Mucosa of descending colon (tissue), 3 donors: Measurements from ENCODE around the gene FER1L5. TPM values are rescaled to one million over a fixed set of nuclear protein-coding genes. Genes with fewer than 3 reads are reported as not detected.
"Not testable (repeated sequence)": the region's sequence is repeated elsewhere in the genome, so short reads cannot be mapped to it uniquely, and the experiment has no call there.

Experiments
- ATAC-seq: fragments of 200-7000 bp; cut with Tn5 transposase; one replicate; pipeline ENCODE4 v1.9.1; 2020; ENCODE audit warnings: mild to moderate bottlenecking, moderate library complexity
- DNase-seq, 3 donors: peaks; one replicate each; pipeline ENCODE4 v3.0.0-alpha.2; 2020
- H3K36me3 ChIP-seq: fragments of 200-600 bp; one replicate; pipeline ENCODE4 v1.8.0; 2021; ENCODE audit warnings: low read depth, mild to moderate bottlenecking
- H3K4me1 ChIP-seq: fragments of 200-600 bp; one replicate; pipeline ENCODE4 v1.8.0; 2021; ENCODE audit warnings: low read depth, mild to moderate bottlenecking
- H3K4me3 ChIP-seq: fragments of 200-600 bp; one replicate; pipeline ENCODE4 v1.8.0; 2021; ENCODE audit warnings: mild to moderate bottlenecking
- H3K9me3 ChIP-seq: fragments of 200-600 bp; one replicate; pipeline ENCODE4 v1.8.0; 2021; ENCODE audit warnings: mild to moderate bottlenecking
- intact Hi-C, 2 donors: fragments of 100-400 bp; cut with DNase I in 1 of 2; cut with micrococcal nuclease in 1 of 2; formaldehyde crosslinking; loops; one replicate each; pipeline versions ENCODE4 v1.11.0 to v1.11.1; 2022; cut with DNase I, micrococcal nuclease
- total RNA-seq, 3 donors: library from RNA; stranded (reverse); fragmentation: NEBNext Ultra II Directional in 2 of 3; extraction: Animal tissue kit (Norgen Biotek cat#: 25700) in 2 of 3; gene quantifications; one replicate each; pipeline versions ENCODE4 v1.2.1 to v1.2.4, GENCODE V29; 2021 to 2023
- TF ChIP-seq, protein P1 (sequence below): fragments of 200-600 bp; IDR thresholded peaks from one replicate; pipeline ENCODE4 v1.8.0; 2022; ENCODE audit warnings: antibody characterized with exemption, mild to moderate bottlenecking
- donor health status: DM: no; HTN: no; CAD: no; lungs with moderate emphysema.
- donor health status: DM: no; HTN: no; CAD: no.
- donor health status: DM: no; HTN: yes; CAD: no.

The FER1L5 gene
- total RNA-seq, 3 donors from 2014 or later: 0.09 TPM; not detected in 2

- ATAC-seq: no peak
- no peaks in the 10 kb centered on the region for H3K36me3 ChIP-seq
- H3K4me1 ChIP-seq: no peaks in the 10 kb centered on the region
- no peak overlapping the region for H3K4me3 ChIP-seq
- H3K9me3 ChIP-seq: no peaks in the 10 kb centered on the region
- intact Hi-C loops: no loop called here
- DNase-seq: no peak
- TF ChIP-seq, protein P1, sequence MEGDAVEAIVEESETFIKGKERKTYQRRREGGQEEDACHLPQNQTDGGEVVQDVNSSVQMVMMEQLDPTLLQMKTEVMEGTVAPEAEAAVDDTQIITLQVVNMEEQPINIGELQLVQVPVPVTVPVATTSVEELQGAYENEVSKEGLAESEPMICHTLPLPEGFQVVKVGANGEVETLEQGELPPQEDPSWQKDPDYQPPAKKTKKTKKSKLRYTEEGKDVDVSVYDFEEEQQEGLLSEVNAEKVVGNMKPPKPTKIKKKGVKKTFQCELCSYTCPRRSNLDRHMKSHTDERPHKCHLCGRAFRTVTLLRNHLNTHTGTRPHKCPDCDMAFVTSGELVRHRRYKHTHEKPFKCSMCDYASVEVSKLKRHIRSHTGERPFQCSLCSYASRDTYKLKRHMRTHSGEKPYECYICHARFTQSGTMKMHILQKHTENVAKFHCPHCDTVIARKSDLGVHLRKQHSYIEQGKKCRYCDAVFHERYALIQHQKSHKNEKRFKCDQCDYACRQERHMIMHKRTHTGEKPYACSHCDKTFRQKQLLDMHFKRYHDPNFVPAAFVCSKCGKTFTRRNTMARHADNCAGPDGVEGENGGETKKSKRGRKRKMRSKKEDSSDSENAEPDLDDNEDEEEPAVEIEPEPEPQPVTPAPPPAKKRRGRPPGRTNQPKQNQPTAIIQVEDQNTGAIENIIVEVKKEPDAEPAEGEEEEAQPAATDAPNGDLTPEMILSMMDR: no peak
These were observed 9.2 kb downstream of the FER1L5 start for GRCh38 chr2:96651793-96652192.

- intact Hi-C loops, H3K9me3 ChIP-seq, H3K4me3 ChIP-seq, ATAC-seq, H3K4me1 ChIP-seq, DNase-seq, H3K36me3 ChIP-seq: not testable (repeated sequence)
These were observed 12.2 kb downstream of the FER1L5 start for GRCh38 chr2:96654791-96655190.

DNA sequence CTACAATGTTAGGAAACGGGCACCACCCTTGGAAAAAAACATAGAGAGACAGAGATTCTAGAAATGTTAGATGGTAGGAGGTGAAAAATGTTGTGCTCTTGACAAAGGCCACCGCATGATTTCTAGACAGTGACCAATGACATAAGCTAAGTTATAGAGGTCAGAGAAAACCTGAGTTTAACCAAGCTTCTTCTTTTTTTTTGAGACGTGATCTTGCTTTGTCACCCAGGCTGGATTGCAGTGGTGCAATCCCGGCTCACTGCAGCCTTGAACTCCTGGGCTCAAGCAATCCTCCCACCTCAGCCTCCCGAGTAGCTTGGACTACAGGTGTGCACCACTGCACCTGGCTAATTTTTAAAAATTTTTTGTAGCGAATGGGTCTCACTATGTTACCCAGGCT lies 13.0 kb downstream of the FER1L5 start:
- Histone ChIP-seq H3K9me3 (no peaks in the 10 kb centered on the region), H3K36me3 (no peaks in the 10 kb centered on the region), H3K4me1 (no peaks in the 10 kb centered on the region), H3K4me3 (no peak overlapping the region)
- TF ChIP-seq, protein P1: no peak
- DNase-seq: no peak
- no peak for ATAC-seq
- intact Hi-C loops: no loop called here

- no peak overlapping the region for H3K4me3 ChIP-seq
- no peaks in the 10 kb centered on the region for H3K9me3 ChIP-seq
- TF ChIP-seq, protein P1: no peak
- H3K36me3 ChIP-seq: no peaks in the 10 kb centered on the region
- DNase-seq: no peak
- no peaks in the 10 kb centered on the region for H3K4me1 ChIP-seq
- intact Hi-C loops: no loop called here
- no peak for ATAC-seq
These were observed 14.0 kb downstream of the FER1L5 start for GRCh38 chr2:96656540-96656939.

GRCh38 chr2:96661324-96661723 lies 18.8 kb downstream of the FER1L5 start:
- Histone ChIP-seq H3K4me1 (no peaks in the 10 kb centered on the region), H3K36me3 (no peaks in the 10 kb centered on the region), H3K4me3 (no peak overlapping the region), H3K9me3 (no peaks in the 10 kb centered on the region)
- no peak for ATAC-seq
- no peak for DNase-seq
- TF ChIP-seq, protein P1: no peak
- intact Hi-C loops: no loop called here

- H3K4me3 ChIP-seq: no peak overlapping the region
- no peak for ATAC-seq
- no peak for DNase-seq
- H3K9me3 ChIP-seq: no peaks in the 10 kb centered on the region
- H3K36me3 ChIP-seq: no peaks in the 10 kb centered on the region
- no peaks in the 10 kb centered on the region for H3K4me1 ChIP-seq
- TF ChIP-seq, protein P1: no peak
- intact Hi-C loops: no loop called here
These were observed 19.8 kb downstream of the FER1L5 start for GRCh38 chr2:96662360-96662759.
